ENCODE data around the gene DERL3.
"Not testable (repeated sequence)": the region's sequence is repeated elsewhere in the genome, so short reads cannot be mapped to it uniquely, and the experiment has no call there.

The DERL3 gene

DNA sequence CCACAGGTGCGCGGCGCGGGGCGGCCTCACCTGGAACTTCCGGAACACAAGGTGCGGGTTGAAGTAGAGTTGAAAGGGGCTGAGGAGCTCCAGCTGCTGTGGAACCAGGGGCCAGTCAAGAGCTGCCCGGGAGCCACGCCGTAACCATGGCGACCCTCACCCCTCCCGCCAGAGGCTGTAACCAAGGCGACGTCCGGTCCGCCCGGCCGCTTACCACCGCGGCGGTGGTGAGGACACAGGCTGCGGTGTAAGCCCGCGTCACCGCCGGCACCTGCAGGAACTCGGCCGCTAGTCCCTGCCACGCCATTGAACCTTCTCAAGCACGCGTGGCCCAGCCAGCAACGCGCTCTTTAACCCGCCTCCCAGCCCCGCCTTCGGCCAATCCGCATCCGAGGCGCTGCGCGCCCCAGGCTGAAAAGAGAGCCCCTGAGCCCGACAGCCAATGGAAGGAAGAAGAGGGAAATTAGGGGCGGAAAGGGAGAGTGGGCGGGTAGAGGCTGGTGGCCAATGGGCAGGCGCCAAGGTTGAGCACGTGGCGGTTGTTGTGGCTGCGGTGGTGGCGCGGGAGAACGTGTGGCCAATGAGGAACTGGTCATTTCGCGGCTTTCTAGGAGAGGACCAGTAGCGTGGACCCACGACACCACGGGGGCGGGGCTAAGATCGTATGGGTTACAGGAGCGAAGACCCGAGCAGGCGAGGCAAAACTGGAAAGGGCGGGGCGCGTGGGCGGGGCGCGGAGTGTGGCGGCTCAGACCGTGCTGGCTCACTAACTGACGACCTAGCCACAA, at the start of gene DERL3:
Gene DERL3, minus strand, starts transcription at position 326 of the 788 bp plus-strand sequence. Its CDS starts 19 bp downstream, at position 307.
- peak; percentile 50 to 99 (median 86) for DNase-seq

DNA sequence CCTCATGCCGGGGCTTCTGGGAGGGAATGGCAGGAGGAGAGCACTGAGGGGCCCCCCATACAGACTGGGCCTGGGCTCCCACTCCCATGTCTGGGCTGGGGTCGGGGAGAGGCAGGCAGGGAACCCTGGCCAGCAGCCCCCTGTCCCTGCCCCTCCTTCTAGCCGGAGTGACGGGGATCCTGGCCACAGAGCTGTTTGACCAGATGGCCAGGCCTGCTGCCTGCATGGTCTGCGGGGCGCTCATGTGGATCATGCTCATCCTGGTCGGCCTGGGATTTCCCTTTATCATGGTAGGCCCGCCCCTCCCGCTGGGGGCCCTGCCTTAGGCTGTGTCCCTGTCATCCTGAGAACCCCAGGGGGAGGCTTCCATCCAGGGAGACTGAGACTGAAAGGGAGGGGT, 45.3 kb upstream of the DERL3 start:
- DNase-seq = no peak

DNA sequence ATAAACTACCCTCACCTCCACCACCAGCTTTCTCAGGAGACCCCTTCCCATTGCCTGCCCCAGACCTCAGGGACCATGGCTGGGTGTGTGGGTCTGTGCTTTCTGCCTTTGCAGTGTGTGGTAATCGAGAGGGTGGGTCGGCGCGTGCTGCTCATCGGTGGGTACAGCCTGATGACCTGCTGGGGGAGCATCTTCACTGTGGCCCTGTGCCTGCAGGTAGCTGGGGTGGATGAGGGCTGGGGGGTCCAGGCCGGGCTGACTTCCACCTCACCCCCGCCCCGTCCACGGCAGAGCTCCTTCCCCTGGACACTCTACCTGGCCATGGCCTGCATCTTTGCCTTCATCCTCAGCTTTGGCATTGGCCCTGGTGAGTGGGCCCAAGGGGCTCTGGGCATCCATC, 44.9 kb upstream of the DERL3 start:
- no peak for DNase-seq

DNA sequence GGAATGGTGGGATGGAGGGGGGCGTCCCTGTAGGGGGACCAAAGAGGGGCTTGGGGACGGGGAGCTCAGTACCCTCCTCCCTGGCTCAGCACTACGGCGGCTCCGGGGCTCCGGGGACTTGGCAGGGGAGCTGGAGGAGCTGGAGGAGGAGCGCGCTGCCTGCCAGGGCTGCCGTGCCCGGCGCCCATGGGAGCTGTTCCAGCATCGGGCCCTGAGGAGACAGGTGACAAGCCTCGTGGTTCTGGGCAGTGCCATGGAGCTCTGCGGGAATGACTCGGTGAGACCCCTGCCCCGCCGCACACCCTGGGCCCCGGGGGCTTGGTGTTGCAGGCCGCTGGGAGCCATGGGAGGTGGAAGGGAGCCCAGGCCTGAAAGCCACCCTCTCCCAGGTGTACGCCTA, 43.6 kb upstream of the DERL3 start:
- DNase-seq = no peak

DNA sequence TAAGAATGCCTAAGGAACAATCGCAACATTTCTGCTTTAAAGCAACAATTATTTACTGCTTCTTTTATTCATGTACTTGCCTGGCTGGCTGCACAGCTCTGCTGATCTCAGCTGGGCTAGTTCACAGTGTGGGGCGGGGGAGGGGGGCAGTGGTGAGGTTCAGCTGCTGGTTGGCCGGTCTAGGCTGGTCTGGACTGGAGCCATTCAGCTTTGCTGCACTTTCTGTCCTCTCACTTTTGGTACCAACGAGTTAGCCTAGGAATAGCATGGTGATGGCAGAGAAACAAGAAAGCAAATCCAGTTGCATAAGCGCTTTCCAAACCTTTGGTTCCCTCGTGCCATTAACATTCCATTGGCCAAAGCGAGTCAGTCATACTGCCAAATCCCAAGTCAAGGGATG, 39.4 kb upstream of the DERL3 start:
- DNase-seq = peak in 10 of 56 donors; percentile 9 to 55 (median 24)

DNA sequence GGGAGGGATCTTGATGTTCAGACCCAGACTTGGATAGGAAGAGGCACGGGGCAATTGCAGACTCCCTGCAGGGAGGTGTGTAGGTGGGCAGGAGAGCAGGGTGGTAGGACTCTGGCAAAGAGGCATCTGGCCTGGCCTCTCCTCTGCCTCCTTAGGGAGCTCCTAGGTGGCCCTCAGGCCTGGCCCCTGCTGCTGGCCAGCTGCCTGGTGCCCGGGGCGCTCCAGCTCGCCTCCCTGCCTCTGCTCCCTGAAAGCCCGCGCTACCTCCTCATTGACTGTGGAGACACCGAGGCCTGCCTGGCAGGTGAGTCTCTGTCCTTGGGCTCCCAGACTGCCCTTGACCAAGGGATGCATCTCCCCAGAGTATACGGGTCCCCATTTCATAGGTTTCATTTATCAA, 38.8 kb upstream of the DERL3 start:
- DNase-seq = no peak

DNA sequence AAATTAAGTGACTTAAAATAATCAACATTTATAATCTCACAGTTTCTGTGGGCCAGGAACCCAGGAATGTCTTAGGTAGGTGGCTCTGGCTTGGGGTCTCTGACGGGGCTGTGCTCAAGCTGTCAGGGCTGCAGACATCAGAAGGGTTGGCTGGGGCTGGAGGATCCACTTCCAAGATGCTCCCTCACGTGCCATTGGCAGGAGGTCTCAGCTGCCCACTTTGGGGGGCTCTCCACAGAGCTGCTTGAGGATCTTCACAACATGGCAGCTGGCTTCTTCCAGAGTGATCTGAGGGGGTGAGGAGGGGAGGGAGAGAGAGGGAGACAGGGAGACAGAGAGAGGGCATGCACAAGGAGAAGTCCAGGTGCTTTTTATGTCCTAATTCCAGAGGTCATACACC, 37.0 kb upstream of the DERL3 start:
- no peak for DNase-seq

DNA sequence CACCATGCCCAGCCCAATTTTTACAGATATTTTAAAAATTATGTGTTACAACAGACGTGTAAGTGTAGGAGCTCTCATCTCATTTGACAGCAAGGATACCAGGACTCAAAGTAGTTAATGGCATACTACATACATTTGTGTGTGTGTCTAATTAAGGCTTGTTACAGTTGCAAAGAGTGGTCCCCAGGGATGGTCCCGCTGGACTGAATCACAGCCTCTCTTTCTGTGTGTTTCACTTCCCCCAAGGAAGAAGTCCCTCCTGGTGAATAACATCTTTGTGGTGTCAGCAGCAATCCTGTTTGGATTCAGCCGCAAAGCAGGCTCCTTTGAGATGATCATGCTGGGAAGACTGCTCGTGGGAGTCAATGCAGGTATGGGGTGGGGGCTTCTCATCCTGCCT, 36.1 kb upstream of the DERL3 start:
- no peak for DNase-seq

DNA sequence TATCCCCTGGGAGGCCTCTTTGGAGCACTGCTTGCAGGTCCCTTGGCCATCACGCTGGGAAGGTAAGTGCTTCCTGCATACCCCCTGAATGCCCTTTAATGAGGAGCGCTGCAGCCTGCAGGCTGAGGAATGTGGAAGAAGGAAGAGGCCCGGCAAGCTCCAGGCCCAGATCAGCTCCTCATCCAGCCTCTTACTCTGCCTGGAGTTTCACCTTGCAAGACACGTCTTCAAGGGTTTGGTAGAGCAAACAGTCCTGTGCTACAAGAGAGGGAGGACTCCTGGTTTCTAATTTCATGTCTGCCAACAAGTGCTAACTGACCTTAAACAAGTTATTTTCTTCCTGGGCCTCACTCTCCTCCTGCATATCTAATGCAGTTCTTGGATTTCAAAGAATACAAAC, 29.8 kb upstream of the DERL3 start:
- no peak for DNase-seq

DNA sequence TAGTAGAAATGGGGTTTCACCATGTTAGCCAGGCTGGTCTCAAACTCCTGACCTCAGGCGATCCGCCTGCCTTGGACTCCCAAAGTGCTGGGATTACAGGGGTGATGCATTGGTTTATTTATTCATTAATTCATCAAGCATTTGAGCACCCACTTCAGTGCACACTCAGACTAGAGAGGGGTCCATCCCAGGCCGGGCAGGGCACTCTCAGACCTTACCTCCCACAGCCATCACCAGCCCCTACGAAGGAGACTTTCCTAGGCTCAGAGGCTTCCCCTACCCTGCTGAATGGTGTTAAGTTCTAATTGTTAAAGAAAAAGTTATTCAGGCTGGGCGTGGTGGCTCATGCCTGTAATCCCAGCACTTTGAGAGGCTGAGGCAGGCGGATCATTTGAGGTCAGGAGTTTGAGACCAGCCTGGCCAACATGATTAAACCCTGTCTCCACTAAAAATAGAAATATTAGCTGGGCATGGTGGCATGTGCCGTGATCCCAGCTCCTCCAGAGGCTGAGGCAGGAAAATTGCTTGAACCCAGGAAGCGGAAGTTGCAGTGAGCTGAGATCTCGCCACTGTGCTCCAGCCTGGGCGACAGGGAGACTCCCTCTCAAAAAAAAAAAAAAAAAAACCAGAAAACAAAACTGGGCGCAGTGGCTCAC, 25.8 kb upstream of the DERL3 start:
- DNase-seq = not testable (repeated sequence)

DNA sequence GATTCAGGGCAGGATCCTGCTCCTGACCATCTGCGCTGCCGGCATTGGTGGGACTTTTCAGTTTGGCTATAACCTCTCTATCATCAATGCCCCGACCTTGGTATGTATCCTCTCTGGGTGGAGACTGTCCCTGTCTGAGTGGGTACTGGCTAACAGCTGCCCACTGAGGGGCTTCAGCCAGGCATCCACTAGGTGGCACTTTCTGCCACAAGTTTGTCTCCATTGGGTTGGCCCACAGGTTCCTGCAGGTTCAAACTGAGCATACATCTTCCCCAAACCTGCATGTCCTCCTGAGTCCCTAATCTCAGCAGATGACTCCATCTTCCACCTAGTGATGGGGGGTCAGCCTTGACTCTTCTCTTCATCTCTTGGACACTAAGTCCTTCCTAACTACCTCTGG, 23.3 kb upstream of the DERL3 start:
- peak in 6 of 56 donors; percentile 3 to 21 (median 12) for DNase-seq

DNA sequence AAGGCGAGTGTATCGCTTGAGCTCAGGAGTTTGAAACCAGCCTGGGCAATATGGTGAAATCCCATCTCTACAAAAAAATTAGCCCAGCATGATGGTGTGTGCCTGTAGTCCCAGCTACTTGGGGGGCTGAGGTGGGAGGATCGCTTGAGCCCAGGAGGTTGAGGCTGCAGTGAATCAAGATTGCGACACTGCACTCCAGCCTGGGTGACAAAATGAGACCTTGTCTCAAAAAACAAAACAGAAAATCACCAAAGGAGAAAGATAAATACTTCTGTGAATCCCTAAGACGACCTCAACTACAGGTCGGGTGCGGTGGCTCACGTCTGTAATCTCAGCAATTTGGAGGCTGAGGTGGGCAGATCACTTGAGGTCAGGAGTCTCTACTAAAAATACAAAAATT, 21.4 kb upstream of the DERL3 start:
- DNase-seq = not testable (repeated sequence)

DNA sequence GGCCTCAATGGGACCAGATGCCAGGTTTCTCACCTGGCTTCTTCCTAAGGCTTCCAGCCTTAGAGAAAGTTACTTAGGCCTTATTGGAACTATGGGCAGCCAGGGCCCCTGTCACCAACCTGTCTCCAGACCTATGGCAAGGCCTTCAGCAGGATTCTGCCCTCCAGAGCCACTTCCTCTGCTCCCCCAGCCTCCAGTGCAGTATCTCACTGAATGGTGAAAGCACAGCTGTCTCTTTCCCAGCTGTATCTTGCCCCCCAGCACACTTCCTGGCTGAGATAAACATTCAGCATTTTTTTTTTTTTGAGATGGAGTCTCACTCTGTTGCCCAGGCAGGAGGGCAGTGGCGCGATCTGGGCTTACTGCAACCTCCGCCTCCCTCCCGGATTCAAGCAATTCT, 20.4 kb upstream of the DERL3 start:
- DNase-seq = no peak

DNA sequence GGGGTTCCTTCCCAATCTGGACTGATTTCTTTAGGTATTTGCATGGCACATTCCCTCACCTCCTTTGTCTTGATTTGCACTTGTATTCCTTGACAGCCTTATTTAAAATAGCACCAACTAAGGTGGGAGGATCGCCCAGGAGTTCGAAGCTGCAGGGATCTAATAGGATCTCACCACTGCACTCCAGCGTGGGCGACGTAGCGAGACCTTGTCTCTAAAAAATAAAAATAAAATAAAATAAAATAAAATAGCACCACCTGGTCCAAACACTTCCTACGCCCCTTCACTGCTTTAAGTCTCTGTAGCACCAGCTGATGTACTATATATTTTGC, 19.6 kb upstream of the DERL3 start:
- DNase-seq = peak in 13 of 56 donors; percentile 20 to 75 (median 60)

DNA sequence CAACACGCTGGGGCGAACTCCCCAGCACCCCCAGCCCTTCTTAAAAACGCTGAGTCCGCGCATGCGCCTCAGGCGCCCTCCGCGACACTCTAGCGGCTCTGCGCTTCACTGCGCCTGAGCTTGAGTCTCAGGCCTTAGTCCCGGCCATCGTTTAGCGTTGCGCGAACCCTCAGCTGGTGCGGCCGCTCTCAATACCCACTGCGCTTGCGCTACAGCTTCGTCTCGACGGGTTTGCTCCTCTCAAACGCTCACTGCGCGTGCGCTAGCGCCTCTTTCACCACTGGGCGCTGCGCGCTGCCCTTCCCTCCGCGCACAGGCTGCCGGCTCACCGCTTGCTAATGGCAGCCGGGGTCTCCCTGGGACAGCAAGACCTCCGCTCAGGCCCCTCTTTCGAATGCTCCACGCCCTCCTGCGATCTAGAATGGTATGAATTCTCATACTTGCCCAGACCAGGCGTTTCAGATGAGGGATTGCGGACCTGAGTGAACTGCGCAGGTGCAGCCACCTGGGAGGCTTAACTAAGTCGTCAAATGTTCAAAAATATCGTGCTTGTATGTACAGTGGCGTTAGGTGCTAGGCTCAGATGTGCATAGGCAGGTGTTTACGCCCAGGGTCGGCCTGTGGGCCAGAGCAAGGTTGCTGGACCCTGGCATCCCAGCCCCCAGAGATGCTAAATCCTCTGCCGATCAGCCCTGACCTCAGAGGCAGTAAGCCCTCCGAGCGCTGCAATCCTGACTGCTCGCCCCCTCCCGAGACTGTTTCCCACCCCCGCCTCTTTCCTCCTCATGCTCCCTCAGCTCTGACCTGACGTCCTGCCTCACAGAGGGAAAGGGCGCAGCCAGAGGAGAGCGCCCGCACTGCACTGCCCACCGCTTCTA, 19.0 kb upstream of the DERL3 start, which contains the start of gene SLC2A11:
Gene SLC2A11, plus strand, starts transcription at position 270 of the 878 bp plus-strand sequence. Its CDS starts 125 bp downstream, at position 395.
- peak; percentile 60 to 98 (median 92) for DNase-seq

DNA sequence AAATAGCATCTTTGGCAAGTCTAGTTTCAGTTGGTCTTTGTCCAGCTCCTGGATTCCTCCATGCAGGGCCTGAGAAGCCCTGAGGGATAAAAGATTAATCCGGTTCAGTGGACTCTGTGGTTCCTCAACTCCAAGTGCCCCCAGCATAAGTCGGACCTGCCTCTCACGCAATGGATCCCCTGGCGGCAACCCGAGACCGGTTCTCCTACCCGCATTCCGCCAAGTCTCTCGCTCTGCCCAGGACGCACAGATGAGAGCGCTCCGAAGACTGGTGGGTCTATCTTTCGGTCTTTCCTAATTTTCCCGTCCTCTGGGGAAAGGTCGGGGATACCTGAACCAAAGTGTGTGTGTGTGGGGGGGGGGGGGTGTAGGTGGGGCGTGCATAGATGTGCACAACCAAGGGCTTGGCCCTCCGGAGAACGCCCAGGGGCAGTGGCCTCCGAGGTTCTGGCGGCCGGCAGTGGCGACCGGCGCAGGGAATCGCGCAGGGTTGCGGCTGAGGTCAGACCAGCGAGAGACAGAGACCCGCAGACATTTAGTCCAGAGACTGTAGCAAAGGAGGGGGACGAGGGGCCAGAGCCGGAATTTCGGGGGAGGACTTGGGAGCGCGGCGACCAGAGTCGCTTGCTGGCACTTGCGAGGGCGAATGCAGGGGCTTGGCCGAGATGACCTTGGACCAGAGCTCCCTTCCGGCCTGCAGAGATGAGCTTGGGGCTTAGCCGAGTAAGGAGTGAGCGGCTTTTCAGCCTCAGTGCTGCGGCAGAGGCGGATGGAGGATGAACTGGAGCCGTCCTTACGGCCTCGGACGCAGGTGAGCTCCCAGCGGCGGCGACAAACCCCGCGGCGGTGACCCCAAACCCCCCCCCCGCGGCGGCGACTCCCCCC, 18.2 kb upstream of the DERL3 start:
- DNase-seq = peak in 25 of 56 donors; percentile 32 to 78 (median 57)

DNA sequence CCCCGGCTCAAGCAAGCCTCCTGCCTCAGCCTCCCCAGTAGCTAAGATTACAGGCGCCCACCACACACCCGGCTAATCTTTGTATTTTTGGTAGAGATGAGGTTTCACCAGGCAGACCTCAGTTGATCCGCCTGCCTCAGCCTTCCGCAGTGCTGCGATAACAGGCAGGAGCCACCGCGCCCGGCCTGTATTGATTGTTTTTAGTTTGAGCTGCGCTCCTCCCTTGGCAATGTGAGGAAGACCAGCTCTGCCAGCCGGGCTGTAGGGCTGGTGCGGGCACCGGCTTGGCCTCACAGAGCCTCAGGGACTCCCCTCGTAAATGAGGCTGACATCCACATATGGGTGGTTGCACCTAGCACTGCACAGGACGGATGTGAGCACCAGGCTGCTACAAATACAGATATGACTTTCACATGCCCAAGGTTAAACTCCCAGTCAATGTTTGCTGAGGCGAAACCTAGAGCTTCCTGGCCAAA, 11.4 kb upstream of the DERL3 start:
- no peak for DNase-seq

DNA sequence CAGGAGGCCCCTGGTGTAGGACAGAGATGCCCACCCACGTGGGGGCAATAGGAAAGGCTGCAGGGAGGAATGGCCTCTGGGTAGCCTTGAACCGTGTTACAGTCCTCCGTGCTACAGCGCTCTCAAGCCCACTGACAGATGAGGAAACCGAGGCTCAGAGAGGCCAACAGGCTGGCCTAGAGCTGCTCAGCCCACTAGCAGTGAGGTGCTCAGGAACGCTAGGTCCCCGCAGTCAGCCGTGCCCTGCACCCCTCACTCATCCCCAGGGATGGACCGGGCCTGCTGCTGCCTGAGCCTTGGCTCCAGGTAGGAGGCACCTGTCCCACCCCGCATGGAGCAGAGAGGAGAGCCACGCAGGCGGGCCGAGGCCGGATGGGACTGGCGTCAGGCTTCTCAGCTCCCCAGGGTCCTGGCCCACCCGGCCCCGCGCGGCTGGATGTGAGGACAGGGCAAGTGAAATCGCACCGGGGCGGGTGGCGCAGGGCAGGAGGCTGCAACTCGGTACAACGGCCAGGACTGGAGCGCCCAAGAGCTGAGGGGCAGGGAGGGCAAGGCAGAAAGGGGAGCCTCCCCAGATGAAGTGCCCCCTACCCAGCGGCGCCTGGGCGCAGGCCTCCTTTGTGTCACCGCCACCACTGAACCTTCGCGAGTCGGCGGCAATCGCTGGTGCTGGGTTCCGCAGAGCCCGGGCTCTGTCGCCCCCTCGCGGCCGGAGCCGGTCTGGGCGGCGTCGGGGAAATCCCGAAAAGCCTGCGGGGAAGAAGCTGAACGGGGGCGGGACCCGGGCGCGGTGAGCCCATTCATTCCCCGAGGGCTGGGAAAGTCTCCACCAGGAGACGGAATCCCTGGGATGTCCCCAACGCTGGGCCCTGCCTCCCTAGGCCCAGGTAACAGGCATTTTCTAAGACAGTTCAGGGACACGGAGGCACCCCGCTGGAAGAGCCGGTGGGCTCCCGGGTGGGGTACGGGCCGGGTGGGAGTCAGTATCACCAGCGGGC, 10.5 kb upstream of the DERL3 start:
- peak in 52 of 56 donors; percentile 19 to 88 (median 66) for DNase-seq
